GM23338 (cell line): ENCODE results near the gene COL4A1. TPM values are rescaled to one million over a fixed set of nuclear protein-coding genes. Genes with fewer than 3 reads are reported as not detected.

Experiments
- ATAC-seq: fragments of 200-7000 bp; cut with Tn5 transposase; 3 replicates; pipeline ENCODE4 v1.9.1; 2020
- DNase-seq: peaks from one replicate; pipeline ENCODE4 v3.0.0-alpha.2; 2015; ENCODE audit warnings: low spot score
- H2AFZ ChIP-seq: fragments of 200-600 bp; sonication (generic); 2 replicates; pipeline ENCODE4 v1.8.0; 2016; ENCODE audit warnings: antibody characterized with exemption, mild to moderate bottlenecking, moderate library complexity
- H3F3A ChIP-seq: fragments of 200-600 bp; sonication (generic); replicated peaks from 2 replicates; pipeline ENCODE4 v1.8.0; 2017; ENCODE audit warnings: antibody characterized with exemption, mixed run types, low read depth
- H3K27ac ChIP-seq: fragments of 200-600 bp; sonication (generic); 2 replicates; pipeline ENCODE4 v1.6.1; 2016; ENCODE audit warnings: low read depth
- H3K27me3 ChIP-seq: fragments of 200-600 bp; sonication (generic); 2 replicates; pipeline ENCODE4 v1.8.0; 2016; ENCODE audit warnings: mild to moderate bottlenecking, mixed run types, moderate library complexity; ENCODE audit not compliant: insufficient read depth
- H3K36me3 ChIP-seq: fragments of 200-600 bp; sonication (generic); 2 replicates; pipeline ENCODE4 v1.8.0; 2016; ENCODE audit warnings: mild to moderate bottlenecking; ENCODE audit not compliant: insufficient read depth
- H3K4me1 ChIP-seq: fragments of 200-600 bp; sonication (generic); 2 replicates; pipeline ENCODE4 v1.8.0; 2016; ENCODE audit warnings: mild to moderate bottlenecking, moderate library complexity; ENCODE audit not compliant: insufficient read depth
- H3K4me2 ChIP-seq: fragments of 200-600 bp; sonication (generic); 2 replicates; pipeline ENCODE4 v1.7.1; 2017; ENCODE audit warnings: mixed run types
- H3K4me3 ChIP-seq: fragments of 200-600 bp; sonication (generic); 2 replicates; pipeline ENCODE4 v1.6.1; 2016; ENCODE audit warnings: mixed run types
- H3K79me2 ChIP-seq: fragments of 200-600 bp; sonication (generic); replicated peaks from 2 replicates; pipeline ENCODE4 v1.8.0; 2017; ENCODE audit warnings: mild to moderate bottlenecking; ENCODE audit not compliant: insufficient read depth
- H3K9me2 ChIP-seq: fragments of 200-600 bp; sonication (generic); 2 replicates; pipeline ENCODE4 v1.8.0; 2017; ENCODE audit not compliant: insufficient read depth
- H4K20me1 ChIP-seq: fragments of 200-600 bp; sonication (generic); replicated peaks from 2 replicates; pipeline ENCODE4 v1.8.0; 2017; ENCODE audit warnings: mild to moderate bottlenecking; ENCODE audit not compliant: insufficient read depth
- H3K27ac Mint-ChIP-seq: 2 replicates; pipeline ENCODE4 v1.8.0; 2020; ENCODE audit warnings: inconsistent platforms, mild to moderate bottlenecking, moderate library complexity, mixed read lengths
- H3K27me3 Mint-ChIP-seq: 3 replicates; pipeline ENCODE4 v1.8.0; 2022; ENCODE audit warnings: low read depth, mild to moderate bottlenecking, moderate library complexity, mixed read lengths, inconsistent platforms; ENCODE audit not compliant: insufficient read depth, poor library complexity
- H3K36me3 Mint-ChIP-seq: 3 replicates; pipeline ENCODE4 v1.8.0; 2021; ENCODE audit warnings: low read depth, mild to moderate bottlenecking, inconsistent platforms, moderate library complexity, mixed read lengths
- H3K4me1 Mint-ChIP-seq: 3 replicates; pipeline ENCODE4 v1.8.0; 2020; ENCODE audit warnings: mild to moderate bottlenecking, inconsistent platforms, mixed read lengths
- H3K4me3 Mint-ChIP-seq: 3 replicates; pipeline ENCODE4 v1.8.0; 2021; ENCODE audit warnings: moderate library complexity, mild to moderate bottlenecking, inconsistent platforms, mixed read lengths
- H3K9me3 Mint-ChIP-seq: 3 replicates; pipeline ENCODE4 v1.8.0; 2020; ENCODE audit warnings: moderate library complexity, mild to moderate bottlenecking, inconsistent platforms, mixed read lengths
- CREB1 ChIP-seq: fragments of 250-450 bp; sonication (Bioruptor Pico); IDR thresholded peaks from 2 replicates; pipeline ENCODE4 v1.5.0; 2020; ENCODE audit warnings: low read depth, mild to moderate bottlenecking, moderate library complexity
- CTCF ChIP-seq, 2 experiments: fragments of 200-600 bp in 1 of 2; sonication (generic) in 1 of 2; conservative IDR thresholded peaks; 2 replicates each; pipeline versions ENCODE4 v1.5.1 to v1.6.1; 2016 to 2017; ENCODE audit warnings: antibody characterized with exemption in 2 of 2, low read depth in 2 of 2, mild to moderate bottlenecking in 2 of 2, moderate library complexity in 1 of 2
- ETS1 ChIP-seq: IDR thresholded peaks from 2 replicates; pipeline ENCODE4 v1.6.1; 2016; ENCODE audit warnings: antibody characterized with exemption
- EZH2 ChIP-seq: fragments of 200-600 bp; sonication (generic); IDR thresholded peaks from one replicate; pipeline ENCODE4 v1.8.0; 2017; ENCODE audit warnings: antibody characterized with exemption, mild to moderate bottlenecking, low read depth; ENCODE audit not compliant: unreplicated experiment
- EZH2phosphoT487 ChIP-seq: fragments of 200-600 bp; sonication (generic); IDR thresholded peaks from one replicate; pipeline ENCODE4 v1.8.1; 2018; ENCODE audit warnings: antibody characterized with exemption; ENCODE audit not compliant: unreplicated experiment
- NANOG ChIP-seq: IDR thresholded peaks from 2 replicates; pipeline ENCODE4 v1.6.1; 2016; ENCODE audit warnings: antibody characterized with exemption, borderline replicate concordance
- POLR2AphosphoS5 ChIP-seq: IDR thresholded peaks from 2 replicates; pipeline ENCODE4 v1.6.1; 2016; ENCODE audit warnings: antibody characterized with exemption, low read depth
- REST ChIP-seq: IDR thresholded peaks from one replicate; pipeline ENCODE4 v1.6.1; 2018; ENCODE audit warnings: antibody characterized with exemption; ENCODE audit not compliant: unreplicated experiment
- STAT1 ChIP-seq: IDR thresholded peaks from one replicate; pipeline ENCODE4 v1.6.1; 2016; ENCODE audit warnings: antibody characterized with exemption; ENCODE audit not compliant: unreplicated experiment
- ZNF114 ChIP-seq: fragments of 250-450 bp; sonication (Bioruptor Pico); IDR thresholded peaks from 2 replicates; pipeline ENCODE4 v1.5.0; 2020; ENCODE audit warnings: mild to moderate bottlenecking, moderate library complexity
- ZNF331 ChIP-seq: fragments of 250-450 bp; sonication (Bioruptor Pico); IDR thresholded peaks from 2 replicates; pipeline ENCODE4 v1.5.0; 2020; ENCODE audit warnings: low read depth, mild to moderate bottlenecking, moderate library complexity
- ZNF462 ChIP-seq: fragments of 250-450 bp; sonication (Bioruptor Pico); IDR thresholded peaks from 2 replicates; pipeline ENCODE4 v1.5.0; 2020; ENCODE audit warnings: mild to moderate bottlenecking, moderate library complexity
- polyA plus RNA-seq: library from polyadenylated mRNA; unstranded; fragments of >200 nt; fragmentation: Nextera tagmentation; extraction: Ambion mirVana; gene quantifications from 2 replicates; pipeline ENCODE4 v1.2.1, GENCODE V29; 2016
- total RNA-seq: library from RNA; depleted of rRNA; stranded (reverse); fragments of >200 nt; shearing (Covaris generic); gene quantifications from 2 replicates; pipeline ENCODE4 v1.2.3, GENCODE V29; 2014

Gene COL4A1
- total and polyA plus RNA-seq, 2 experiments from 2014 or later = 39.1 to 110 TPM

- Histone ChIP-seq H2AFZ (no peak overlapping the region), H3K4me1 (peaks cover 14% of the 10 kb centered on the region), H3K9me2 (no peaks in the 10 kb centered on the region), H3K27me3 (peaks cover 21% of the 10 kb centered on the region), H3F3A (no peaks in the 10 kb centered on the region), H3K4me2 (no peak overlapping the region), H3K4me3 (no peak overlapping the region), H3K27ac (no peak overlapping the region), H4K20me1 (peaks cover 5% of the 10 kb centered on the region), H3K79me2 (peaks cover 50% of the 10 kb centered on the region), H3K36me3 (peaks cover 6% of the 10 kb centered on the region; the same call in 1 of the 2 replicates)
- no peak overlapping the region; the same call in 1 of the 2 replicates for H3K27ac Mint-ChIP-seq
- DNase-seq (no peak), ATAC-seq (no peak)
- H3K9me3 Mint-ChIP-seq = peaks cover 3% of the 10 kb centered on the region; the same call in 1 of the 3 replicates
- peaks cover 2% of the 10 kb centered on the region; the same call in 2 of the 3 replicates for H3K36me3 Mint-ChIP-seq
- TF ChIP-seq ZNF331 (no peak), NANOG (no peak), POLR2AphosphoS5 (no peak), ETS1 (no peak), REST (no peak), ZNF114 (CRISPR knock-in tag) (no peak), ZNF462 (CRISPR knock-in tag) (no peak), EZH2phosphoT487 (no peak), CREB1 (no peak), EZH2 (no peak), CTCF (conservative IDR thresholded peaks at IDR 0.05; ENCODE audit: low read depth in 2 of 2) (no peak), STAT1 (no peak)
- H3K27me3 Mint-ChIP-seq = peaks cover 23% of the 10 kb centered on the region
- H3K4me1 Mint-ChIP-seq = peaks cover 25% of the 10 kb centered on the region
- no peak overlapping the region for H3K4me3 Mint-ChIP-seq
Measured at GRCh38 chr13:110310541-110311442, 3.8 kb upstream of the COL4A1 start.
